SK-N-SH (cell line): ENCODE data around the gene ADAMTS6. TPM values are rescaled to one million over a fixed set of nuclear protein-coding genes. Genes with fewer than 3 reads are reported as not detected.

Experiments
- CTCF ChIA-PET: fragments of 300-600, 350-600 bp; formaldehyde crosslinking; extraction: SDS; loops from one replicate; lab custom pipeline; 2021; lab: Yijun Ruan, JAX
- POLR2A ChIA-PET: fragments of 350-600 bp; sonication (Branson Sonifier 250); formaldehyde crosslinking; extraction: SDS; loops from one replicate; lab custom pipeline; 2020; ENCODE audit warnings: antibody characterized with exemption, inconsistent platforms; lab: Yijun Ruan, JAX
- DNase-seq: peaks from one replicate; pipeline ENCODE4 v3.0.0; 2012
- H2AFZ ChIP-seq: fragments of 200-600 bp; sonication (generic); 2 replicates; pipeline ENCODE4 v1.8.1; 2016; ENCODE audit warnings: antibody characterized with exemption, mild to moderate bottlenecking, low read depth
- H3F3A ChIP-seq: fragments of 200-600 bp; sonication (generic); replicated peaks from 2 replicates; pipeline ENCODE3; 2016; ENCODE audit warnings: antibody characterized with exemption, mild to moderate bottlenecking; ENCODE audit not compliant: insufficient read depth
- H3K27ac ChIP-seq, 2 experiments: fragments of 200-500 bp in 1 of 2; fragments of 200-600 bp in 1 of 2; sonication (Bioruptor generic) in 1 of 2; sonication (generic), shearing (Covaris generic) in 1 of 2; 2 replicates each; pipeline versions ENCODE4 v1.5.1 to v1.6.1; 2014 to 2016; ENCODE audit warnings: low read depth in 2 of 2, inconsistent platforms in 1 of 2, low read length in 1 of 2, mild to moderate bottlenecking in 1 of 2, mixed read lengths in 1 of 2
- H3K27me3 ChIP-seq: fragments of 200-600 bp; sonication (generic), shearing (Covaris generic); 2 replicates; pipeline ENCODE4 v1.6.1; 2016; ENCODE audit warnings: mixed run types; ENCODE audit not compliant: insufficient read depth
- H3K36me3 ChIP-seq, 2 experiments: fragments of 200-500 bp in 1 of 2; fragments of 200-600 bp in 1 of 2; sonication (Bioruptor generic) in 1 of 2; sonication (generic) in 1 of 2; replicated peaks in 1 of 2; 2 replicates each; pipeline versions ENCODE3 to v1.5.1; 2014 to 2016; ENCODE audit warnings: low read length in 1 of 2, mild to moderate bottlenecking in 1 of 2; ENCODE audit not compliant: insufficient read depth in 2 of 2, control insufficient read depth in 1 of 2
- H3K4me1 ChIP-seq, 2 experiments: fragments of 200-500 bp in 1 of 2; fragments of 200-600 bp in 1 of 2; sonication (Bioruptor generic) in 1 of 2; sonication (generic), shearing (Covaris generic) in 1 of 2; 2 replicates each; pipeline versions ENCODE4 v1.5.1 to v1.6.1; 2014 to 2016; ENCODE audit warnings: low read depth in 1 of 2, low read length in 1 of 2, mixed run types in 1 of 2; ENCODE audit not compliant: insufficient read depth in 2 of 2, control insufficient read depth in 1 of 2
- H3K4me2 ChIP-seq: fragments of 200-600 bp; sonication (generic), shearing (Covaris generic); 2 replicates; pipeline ENCODE4 v1.6.1; 2017; ENCODE audit warnings: mixed run types
- H3K4me3 ChIP-seq, 2 experiments: fragments of 200-500 bp in 1 of 2; fragments of 200-600 bp in 1 of 2; sonication (Bioruptor generic) in 1 of 2; sonication (generic), shearing (Covaris generic) in 1 of 2; 2 replicates each; pipeline versions ENCODE4 v1.5.1 to v1.8.1; 2014 to 2016; ENCODE audit warnings: low read depth in 2 of 2, inconsistent platforms in 1 of 2, low read length in 1 of 2, mild to moderate bottlenecking in 1 of 2, mixed read lengths in 1 of 2, moderate library complexity in 1 of 2
- H3K79me2 ChIP-seq: fragments of 200-600 bp; sonication (generic); 2 replicates; pipeline ENCODE4 v1.8.1; 2017; ENCODE audit warnings: mild to moderate bottlenecking; ENCODE audit not compliant: insufficient read depth
- H3K9ac ChIP-seq: fragments of 200-600 bp; sonication (generic); 2 replicates; pipeline ENCODE4 v1.6.1; 2017; ENCODE audit warnings: mixed run types
- H3K9me2 ChIP-seq: fragments of 200-600 bp; sonication (generic); 2 replicates; pipeline ENCODE4 v1.6.1; 2017; ENCODE audit warnings: mixed run types
- H3K9me3 ChIP-seq: fragments of 200-600 bp; sonication (generic); 2 replicates; pipeline ENCODE4 v1.6.1; 2017; ENCODE audit warnings: mixed run types, mild to moderate bottlenecking, moderate library complexity
- H4K20me1 ChIP-seq: fragments of 200-600 bp; sonication (generic); 2 replicates; pipeline ENCODE4 v1.6.1; 2017; ENCODE audit warnings: mild to moderate bottlenecking, mixed run types; ENCODE audit not compliant: insufficient read depth
- CTCF ChIP-seq: fragments of 200-600 bp; sonication (generic); IDR thresholded peaks from 2 replicates; pipeline ENCODE4 v1.6.1; 2017; ENCODE audit warnings: antibody characterized with exemption, mild to moderate bottlenecking, moderate library complexity
- ELF1 ChIP-seq: IDR thresholded peaks from 2 replicates; pipeline ENCODE4 v1.4.0; 2012
- EP300 ChIP-seq, 2 experiments: IDR thresholded peaks; 2 replicates each; pipeline versions ENCODE4 v1.4.0 to v1.6.1; 2012; ENCODE audit warnings: borderline replicate concordance in 1 of 2, low read depth in 1 of 2, low read length in 1 of 2
- FOXM1 ChIP-seq: IDR thresholded peaks from 2 replicates; pipeline ENCODE4 v1.4.0; 2012; ENCODE audit warnings: low read depth, mild to moderate bottlenecking
- GABPA ChIP-seq: IDR thresholded peaks from 2 replicates; pipeline ENCODE4 v1.4.0; 2012; ENCODE audit warnings: low read depth, mild to moderate bottlenecking
- IRF3 ChIP-seq: fragments of 150-350 bp; IDR thresholded peaks from 2 replicates; pipeline ENCODE4 v1.6.1; 2016; ENCODE audit warnings: mild to moderate bottlenecking, low read depth, low read length
- MAX ChIP-seq: IDR thresholded peaks from 2 replicates; pipeline ENCODE4 v1.4.0; 2012; ENCODE audit warnings: low read depth
- MEF2A ChIP-seq: IDR thresholded peaks from 2 replicates; pipeline ENCODE4 v1.4.0; 2012; ENCODE audit warnings: low read depth, borderline replicate concordance
- MXI1 ChIP-seq: IDR thresholded peaks from 2 replicates; pipeline ENCODE4 v1.6.1; 2012; ENCODE audit warnings: mild to moderate bottlenecking, low read depth, low read length, improper control_type of control experiment
- NFIC ChIP-seq: IDR thresholded peaks from 2 replicates; pipeline ENCODE4 v1.4.0; 2012; ENCODE audit warnings: borderline replicate concordance
- NRF1 ChIP-seq: IDR thresholded peaks from 2 replicates; pipeline ENCODE4 v1.6.1; 2012; ENCODE audit warnings: low read depth, mild to moderate bottlenecking, low read length
- PBX3 ChIP-seq: IDR thresholded peaks from 2 replicates; pipeline ENCODE4; 2012
- POLR2AphosphoS5 ChIP-seq: IDR thresholded peaks from 2 replicates; pipeline ENCODE4 v1.6.1; 2012; ENCODE audit warnings: low read depth, low read length
- RCOR1 ChIP-seq: fragments of 150-350 bp; IDR thresholded peaks from 2 replicates; pipeline ENCODE4 v1.6.1; 2017; ENCODE audit warnings: antibody characterized with exemption, low read length
- RXRA ChIP-seq: IDR thresholded peaks from 2 replicates; pipeline ENCODE4 v1.4.0; 2012; ENCODE audit warnings: low read depth, mild to moderate bottlenecking, borderline replicate concordance
- SMC3 ChIP-seq: IDR thresholded peaks from 2 replicates; pipeline ENCODE4 v1.6.1; 2012; ENCODE audit warnings: low read depth, low read length, improper control_type of control experiment
- TCF12 ChIP-seq: IDR thresholded peaks from 2 replicates; pipeline ENCODE4 v1.4.0; 2012
- TEAD4 ChIP-seq: IDR thresholded peaks from 2 replicates; pipeline ENCODE4 v1.4.0; 2012; ENCODE audit warnings: mild to moderate bottlenecking, borderline replicate concordance; ENCODE audit not compliant: insufficient read depth
- YY1 ChIP-seq: IDR thresholded peaks from 2 replicates; pipeline ENCODE4 v1.4.0; 2012; ENCODE audit warnings: low read depth, mild to moderate bottlenecking
- ZBTB33 ChIP-seq: IDR thresholded peaks from 2 replicates; pipeline ENCODE4 v1.4.0; 2012; ENCODE audit warnings: low read depth, borderline replicate concordance
- WGBS: methylation state at CpG from one replicate; pipeline ENCODE4 v1.1.6; 2017; ENCODE audit warnings: low lambda C conversion rate; 5-methylcytosine and 5-hydroxymethylcytosine counted together
- polyA plus RNA-seq, 3 experiments: library from polyadenylated mRNA; depleted of rRNA; stranded (reverse); fragments of >200 nt; gene quantifications; 2 replicates each; pipeline ENCODE4 v1.2.3, GENCODE V29; 2012

Gene ADAMTS6
- polyA plus RNA-seq, 1 of the 3 experiments (the other 2 are of a cell fraction) = 15.0 TPM

GRCh38 chr5:65246741-65247140 is 235.0 kb downstream of the ADAMTS6 start:
- TF ChIP-seq MAX = no peak
- TF ChIP-seq POLR2AphosphoS5 = no peak
- no peak for TF ChIP-seq RCOR1
- TF ChIP-seq NRF1 = no peak
- WGBS = 89% methylated on average over 4 of the region's 4 CpGs

GRCh38 chr5:65244031-65244430 is 237.7 kb downstream of the ADAMTS6 start:
- Histone ChIP-seq H3K27me3 (no peaks in the 10 kb centered on the region), H4K20me1 (no peaks in the 10 kb centered on the region), H2AFZ (no peak overlapping the region), H3K79me2 (no peaks in the 10 kb centered on the region), H3K27ac (no peak overlapping the region), H3K9ac (no peak overlapping the region), H3K9me2 (no peaks in the 10 kb centered on the region), H3K36me3 (peaks cover 0 to 82% of the 10 kb centered on the region in 2 experiments), H3K9me3 (no peaks in the 10 kb centered on the region), H3K4me2 (no peak overlapping the region), H3K4me3 (no peak overlapping the region), H3K4me1 (no peaks in the 10 kb centered on the region), H3F3A (peaks cover 3% of the 10 kb centered on the region)
- no peak for DNase-seq
- POLR2A ChIA-PET = no interaction called here
- no peak for TF ChIP-seq NFIC
- TF ChIP-seq MEF2A = no peak
- no peak for TF ChIP-seq ELF1
- TF ChIP-seq GABPA = no peak
- TF ChIP-seq YY1 = no peak
- no peak for TF ChIP-seq RCOR1
- no peak for TF ChIP-seq PBX3
- no peak for TF ChIP-seq MXI1
- TF ChIP-seq RXRA = no peak
- TF ChIP-seq IRF3 = no peak
- no peak for TF ChIP-seq TEAD4
- no peak for TF ChIP-seq SMC3
- no peak for TF ChIP-seq ZBTB33
- no peak for TF ChIP-seq FOXM1
- no peak for TF ChIP-seq EP300 (IDR thresholded peaks at IDR 0.05; ENCODE audit: borderline replicate concordance in 1 of 2, low read depth in 1 of 2, low read length in 1 of 2)
- no peak for TF ChIP-seq TCF12
- no peak for TF ChIP-seq CTCF
- TF ChIP-seq MAX = no peak
- 94% methylated on average over 4 of the region's 4 CpGs for WGBS
- CTCF ChIA-PET = interaction anchor here (1.0 kb wide), 1 partner anchor 9 kb away, joined by 3 read pairs; no protein-coding TSS in a partner anchor

More at GRCh38 chr5:65246741-65247140, 235.0 kb downstream of the ADAMTS6 start:
- peaks cover 0 to 77% of the 10 kb centered on the region in 2 experiments for H3K36me3 ChIP-seq
- H3K9me2 ChIP-seq = no peaks in the 10 kb centered on the region
- H3K4me2 ChIP-seq = no peak overlapping the region
- ChIA-PET CTCF (interaction anchor here (0.6 kb wide), 1 partner anchor 10 kb away, joined by 3 read pairs; no protein-coding TSS in a partner anchor), POLR2A (no interaction called here)
- peaks cover 11% of the 10 kb centered on the region for H3F3A ChIP-seq
- no peak for DNase-seq
- no peaks in the 10 kb centered on the region for H4K20me1 ChIP-seq
- H2AFZ ChIP-seq = no peak overlapping the region
- H3K9ac ChIP-seq = no peak overlapping the region
- no peaks in the 10 kb centered on the region for H3K79me2 ChIP-seq
- no peaks in the 10 kb centered on the region for H3K9me3 ChIP-seq
- no peak overlapping the region for H3K4me3 ChIP-seq
- no peaks in the 10 kb centered on the region for H3K4me1 ChIP-seq
- no peaks in the 10 kb centered on the region for H3K27me3 ChIP-seq
- H3K27ac ChIP-seq = no peak overlapping the region
